ENCODE results near the gene MEGF6. TPM values are rescaled to one million over a fixed set of nuclear protein-coding genes. Genes with fewer than 3 reads are reported as not detected.

MEGF6 gene, protein sequence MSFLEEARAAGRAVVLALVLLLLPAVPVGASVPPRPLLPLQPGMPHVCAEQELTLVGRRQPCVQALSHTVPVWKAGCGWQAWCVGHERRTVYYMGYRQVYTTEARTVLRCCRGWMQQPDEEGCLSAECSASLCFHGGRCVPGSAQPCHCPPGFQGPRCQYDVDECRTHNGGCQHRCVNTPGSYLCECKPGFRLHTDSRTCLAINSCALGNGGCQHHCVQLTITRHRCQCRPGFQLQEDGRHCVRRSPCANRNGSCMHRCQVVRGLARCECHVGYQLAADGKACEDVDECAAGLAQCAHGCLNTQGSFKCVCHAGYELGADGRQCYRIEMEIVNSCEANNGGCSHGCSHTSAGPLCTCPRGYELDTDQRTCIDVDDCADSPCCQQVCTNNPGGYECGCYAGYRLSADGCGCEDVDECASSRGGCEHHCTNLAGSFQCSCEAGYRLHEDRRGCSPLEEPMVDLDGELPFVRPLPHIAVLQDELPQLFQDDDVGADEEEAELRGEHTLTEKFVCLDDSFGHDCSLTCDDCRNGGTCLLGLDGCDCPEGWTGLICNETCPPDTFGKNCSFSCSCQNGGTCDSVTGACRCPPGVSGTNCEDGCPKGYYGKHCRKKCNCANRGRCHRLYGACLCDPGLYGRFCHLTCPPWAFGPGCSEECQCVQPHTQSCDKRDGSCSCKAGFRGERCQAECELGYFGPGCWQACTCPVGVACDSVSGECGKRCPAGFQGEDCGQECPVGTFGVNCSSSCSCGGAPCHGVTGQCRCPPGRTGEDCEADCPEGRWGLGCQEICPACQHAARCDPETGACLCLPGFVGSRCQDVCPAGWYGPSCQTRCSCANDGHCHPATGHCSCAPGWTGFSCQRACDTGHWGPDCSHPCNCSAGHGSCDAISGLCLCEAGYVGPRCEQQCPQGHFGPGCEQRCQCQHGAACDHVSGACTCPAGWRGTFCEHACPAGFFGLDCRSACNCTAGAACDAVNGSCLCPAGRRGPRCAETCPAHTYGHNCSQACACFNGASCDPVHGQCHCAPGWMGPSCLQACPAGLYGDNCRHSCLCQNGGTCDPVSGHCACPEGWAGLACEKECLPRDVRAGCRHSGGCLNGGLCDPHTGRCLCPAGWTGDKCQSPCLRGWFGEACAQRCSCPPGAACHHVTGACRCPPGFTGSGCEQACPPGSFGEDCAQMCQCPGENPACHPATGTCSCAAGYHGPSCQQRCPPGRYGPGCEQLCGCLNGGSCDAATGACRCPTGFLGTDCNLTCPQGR (N-terminal part only)
- 10 to 100 TPM in 2 of 9 donors, 1 to 10 TPM in 7; 1.9 to 16.2 (median 5.9) TPM for total RNA-seq
- polyA plus RNA-seq = 1 to 10 TPM; 2.0 to 4.3 TPM
- long read RNA-seq, donor 1, partial matches to known transcripts = 10 of 22 reads
- long read RNA-seq, donor 1, other reads (novel, unspliced or antisense) = 11 of 22 reads
- long read RNA-seq, donor 2, partial matches to known transcripts = 2 of 4 reads
- long read RNA-seq, donor 2, other reads (novel, unspliced or antisense) = 2 of 4 reads
- long read RNA-seq, donor 3, partial matches to known transcripts = 0 of 8 reads
- long read RNA-seq, donor 3, other reads (novel, unspliced or antisense) = 8 of 8 reads

DNA sequence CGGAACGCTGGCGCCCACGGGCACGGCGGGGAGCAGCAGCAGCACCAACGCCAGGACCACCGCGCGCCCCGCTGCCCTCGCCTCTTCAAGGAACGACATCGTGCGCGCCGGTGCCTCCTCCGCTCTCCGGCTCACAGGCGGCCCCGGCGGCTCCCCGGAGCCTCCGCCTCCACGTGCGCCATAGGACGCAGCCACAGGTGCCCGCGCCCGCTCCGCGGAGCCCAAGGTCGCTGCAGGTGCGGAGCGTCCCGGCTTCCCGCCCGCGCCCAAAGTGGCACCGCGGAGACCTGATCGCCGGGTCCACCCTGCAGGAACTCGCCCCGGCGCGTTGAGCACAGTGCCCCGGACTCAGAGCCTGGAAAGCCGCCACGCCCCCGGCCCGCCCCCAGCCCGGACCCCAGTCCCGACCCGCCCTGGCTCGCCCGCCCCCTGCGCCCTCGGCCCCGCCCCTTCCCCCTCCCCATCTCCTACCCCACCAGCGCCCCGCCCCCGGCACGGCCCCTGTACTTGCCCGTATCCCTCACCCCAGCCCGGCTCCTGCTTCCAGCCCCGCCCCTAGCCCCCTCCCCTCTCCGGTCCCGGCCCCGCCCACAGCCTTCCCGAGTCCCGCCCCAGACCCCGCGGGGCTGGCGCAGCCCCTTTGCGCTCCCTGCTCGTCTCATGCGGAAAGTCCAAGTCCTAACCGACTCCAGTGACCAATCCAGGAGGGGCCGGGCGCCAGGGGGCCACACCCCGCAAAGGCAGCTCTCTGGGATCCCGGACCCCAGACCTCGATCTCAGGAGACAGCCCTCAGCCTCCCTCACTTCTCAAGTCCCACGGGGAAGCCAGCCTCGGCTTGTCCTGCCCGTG, at the start of gene MEGF6:
Gene MEGF6 (minus strand): TSS at position 339 of the 850 bp plus-strand sequence. CDS start 240 bp downstream, at position 99.
- Histone ChIP-seq H3K36me3 (no peaks in the 10 kb centered on the region), H3K4me1 (peaks cover 0 to 22% (median 10%) of the 10 kb centered on the region in 12 donors), H3K9me3 (no peaks in the 10 kb centered on the region), H3K27me3 (peaks cover 13 to 61% (median 28%) of the 10 kb centered on the region in 9 donors), H3K4me3 (peak within 1 kb of the TSS; percentile 11 to 55 (median 44)), H3K27ac (no peak within 1 kb of the TSS)
- intact Hi-C loops (cut with DNase I) = no loop called here
- DNase-seq (peak; percentile 65 to 86 (median 68)), ATAC-seq (peak; percentile 38 to 85 (median 60))
- 1 to 2% (median 1%) methylated on average over 23 to 87 of the region's 87 CpGs for WGBS, 4 donors
- TF ChIP-seq POLR2A (IDR thresholded peaks at IDR 0.05) = no peak
- TF ChIP-seq CTCF (IDR thresholded peaks at IDR 0.05) = no peak

DNA sequence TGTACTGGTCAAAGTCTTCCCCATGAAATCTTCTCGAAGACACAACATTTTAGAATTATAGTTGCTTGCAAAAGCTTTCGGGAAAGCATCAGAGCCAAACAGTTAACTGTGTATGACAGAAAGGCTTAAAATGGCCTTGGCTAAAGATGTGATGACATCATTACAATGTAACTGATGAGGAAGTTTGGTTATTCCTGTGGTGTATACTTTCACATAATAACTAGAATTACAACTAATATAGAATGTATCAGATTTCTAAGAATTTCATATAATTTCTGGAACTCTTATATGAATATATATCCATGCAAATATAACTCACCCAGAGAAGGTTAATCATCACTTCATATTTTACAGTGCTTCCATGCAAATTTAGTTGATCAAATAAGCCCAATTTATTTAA, 49.4 kb upstream of the MEGF6 start:
- no peak overlapping the region for H3K27ac ChIP-seq
- H3K4me3 ChIP-seq = no peak overlapping the region
- ATAC-seq = no peak
- peaks cover 0 to 7% (median 0%) of the 10 kb centered on the region in 9 donors for H3K27me3 ChIP-seq
- TF ChIP-seq CTCF (IDR thresholded peaks at IDR 0.05) (no peak), POLR2A (IDR thresholded peaks at IDR 0.05) (no peak)
- no peaks in the 10 kb centered on the region for H3K4me1 ChIP-seq
- WGBS, 4 donors = 81 to 85% (median 82%) methylated on average over 2 of the region's 2 CpGs
- no peaks in the 10 kb centered on the region for H3K9me3 ChIP-seq
- no peaks in the 10 kb centered on the region for H3K36me3 ChIP-seq
- no peak for DNase-seq
- intact Hi-C loops (cut with DNase I) = no loop called here

DNA sequence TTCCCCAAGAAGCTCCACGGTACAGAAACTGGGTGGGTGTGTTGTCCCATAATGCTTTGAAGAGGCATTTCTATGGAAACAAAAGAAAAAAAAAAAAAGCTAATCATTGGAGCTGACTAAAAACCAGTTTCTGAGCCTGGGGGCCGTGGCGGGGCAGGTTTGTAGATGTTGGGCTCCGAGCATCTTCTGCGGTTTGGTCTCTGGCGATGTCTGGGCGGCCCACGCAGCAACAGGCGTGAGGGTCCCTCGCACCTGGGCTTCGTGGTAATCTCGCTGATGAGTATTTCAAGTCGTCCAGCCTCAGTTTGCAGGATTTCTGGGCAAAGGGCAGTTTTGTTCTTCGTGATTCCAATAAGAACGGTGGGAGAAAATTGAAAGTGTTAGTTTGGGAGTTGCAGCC, 47.8 kb upstream of the MEGF6 start:
- Histone ChIP-seq H3K36me3 (no peaks in the 10 kb centered on the region), H3K4me3 (no peak overlapping the region), H3K27ac (no peak overlapping the region), H3K9me3 (no peaks in the 10 kb centered on the region), H3K27me3 (peaks cover 0 to 23% (median 1%) of the 10 kb centered on the region in 9 donors), H3K4me1 (peaks cover 0 to 7% (median 0%) of the 10 kb centered on the region in 12 donors)
- intact Hi-C loops (cut with DNase I) = no loop called here
- TF ChIP-seq CTCF (IDR thresholded peaks at IDR 0.05) = no peak
- no peak for TF ChIP-seq POLR2A (IDR thresholded peaks at IDR 0.05)
- ATAC-seq = no peak
- DNase-seq = peak in 1 of 5 donors; percentile 15
- 83 to 94% (median 89%) methylated on average over 15 of the region's 15 CpGs for whole genome bisulfite sequencing, 4 donors

Measured in heart left ventricle (tissue), 16 donors.